ENCODE results near the gene CDC20.

The CDC20 gene

GRCh38 chr1:43349594-43350306 is 9.0 kb upstream of the CDC20 start:
- peak overlapping the region; percentile 79 for H3K4me3 ChIP-seq (ENCODE audit: low read depth, low read length)
- DNase-seq (ENCODE audit: low read depth): peak; percentile 63
- no peak for TF ChIP-seq CTCF (IDR thresholded peaks at IDR 0.05; ENCODE audit: insufficient read depth, low read depth, low read length, missing control alignments)

- TF ChIP-seq CTCF (IDR thresholded peaks at IDR 0.05; ENCODE audit: insufficient read depth, low read depth, low read length, missing control alignments): no peak
- DNase-seq (ENCODE audit: low read depth): no peak
- no peak overlapping the region for H3K4me3 ChIP-seq (ENCODE audit: low read depth, low read length)
Measured at GRCh38 chr1:43350976-43351375, 7.8 kb upstream of the CDC20 start.

GRCh38 chr1:43351421-43352350 is 7.1 kb upstream of the CDC20 start:
- no peak for DNase-seq (ENCODE audit: low read depth)
- TF ChIP-seq CTCF (IDR thresholded peaks at IDR 0.05; ENCODE audit: insufficient read depth, low read depth, low read length, missing control alignments): no peak

GRCh38 chr1:43352351-43352705 is 6.5 kb upstream of the CDC20 start:
- no peak for TF ChIP-seq CTCF (IDR thresholded peaks at IDR 0.05; ENCODE audit: insufficient read depth, low read depth, low read length, missing control alignments)
- no peak overlapping the region for H3K4me3 ChIP-seq (ENCODE audit: low read depth, low read length)
- DNase-seq (ENCODE audit: low read depth): no peak

More at GRCh38 chr1:43351421-43352350, 7.1 kb upstream of the CDC20 start:
- H3K4me3 ChIP-seq (ENCODE audit: low read depth, low read length): no peak overlapping the region

GRCh38 chr1:43352881-43353280 is 5.9 kb upstream of the CDC20 start:
- no peak for DNase-seq (ENCODE audit: low read depth)
- no peak overlapping the region for H3K4me3 ChIP-seq (ENCODE audit: low read depth, low read length)
- TF ChIP-seq CTCF (IDR thresholded peaks at IDR 0.05; ENCODE audit: insufficient read depth, low read depth, low read length, missing control alignments): no peak

- no peak for TF ChIP-seq CTCF (IDR thresholded peaks at IDR 0.05; ENCODE audit: insufficient read depth, low read depth, low read length, missing control alignments)
- H3K4me3 ChIP-seq (ENCODE audit: low read depth, low read length): no peak overlapping the region
- DNase-seq (ENCODE audit: low read depth): no peak
Measured at GRCh38 chr1:43354471-43354870, 4.3 kb upstream of the CDC20 start.

Measured in GM12865 (cell line).